Activated CD4-positive, alpha-beta T cell treated with anti-CD3 and anti-CD28 coated beads for 36 hours (primary cell): Measurements from ENCODE around the gene CCDC178. TPM values are rescaled to one million over a fixed set of nuclear protein-coding genes. Genes with fewer than 3 reads are reported as not detected.

Source experiments
- ATAC-seq: fragments of 200-7000 bp; cut with Tn5 transposase; one replicate; pipeline ENCODE4 v1.10.0; 2021; ENCODE audit warnings: mild to moderate bottlenecking, moderate library complexity
- CTCF ChIA-PET: fragments of 350-600 bp; sonication (Branson Sonifier 250); formaldehyde crosslinking; loops from one replicate; lab custom pipeline; 2021; ENCODE audit warnings: antibody characterized with exemption; lab: Charles Lee
- POLR2A ChIA-PET: fragments of 350-600 bp; sonication (Branson Sonifier 250); formaldehyde crosslinking; loops from one replicate; lab custom pipeline; 2021; ENCODE audit warnings: antibody characterized with exemption, inconsistent platforms; lab: Charles Lee
- DNase-seq: peaks from one replicate; pipeline ENCODE4 v3.0.0-alpha.2; 2020
- H3K27ac Mint-ChIP-seq: one replicate; pipeline ENCODE4 v1.8.0; 2021; ENCODE audit warnings: mixed read lengths
- H3K27me3 Mint-ChIP-seq: one replicate; pipeline ENCODE4 v1.8.0; 2021; ENCODE audit warnings: mixed read lengths
- H3K36me3 Mint-ChIP-seq: one replicate; pipeline ENCODE4 v1.8.0; 2021; ENCODE audit warnings: low read depth, mixed read lengths
- H3K4me1 Mint-ChIP-seq: one replicate; pipeline ENCODE4 v1.8.0; 2021; ENCODE audit warnings: mixed read lengths
- H3K4me3 Mint-ChIP-seq: one replicate; pipeline ENCODE4 v1.8.0; 2021; ENCODE audit warnings: mild to moderate bottlenecking, moderate library complexity, mixed read lengths
- H3K9me3 Mint-ChIP-seq: one replicate; pipeline ENCODE4 v1.8.0; 2021; ENCODE audit warnings: low read depth, mixed read lengths
- intact Hi-C, 2 experiments: fragments of 100-400 bp; cut with DNase I in 1 of 2; cut with micrococcal nuclease in 1 of 2; formaldehyde crosslinking; loops; one replicate each; pipeline versions ENCODE4 v1.14.2 to v1.15.1; 2022 to 2024; cut with DNase I, micrococcal nuclease
- total RNA-seq, 2 experiments: library from RNA; stranded (reverse); gene quantifications; one replicate each; pipeline ENCODE4 v1.2.3, GENCODE V29; 2021

Gene CCDC178
- not detected for total RNA-seq

GRCh38 chr18:33440060-33441043 lies at the start of gene CCDC178:
TSS of gene CCDC178 (minus strand) at chr18:33440721. CDS start at chr18:33412088, 28,633 bp downstream.
- peak; percentile 8 for DNase-seq

GRCh38 chr18:33483908-33484307 lies 43.4 kb upstream of the CCDC178 start:
- ChIA-PET CTCF (no interaction called here), POLR2A (no interaction called here)
- Mint-ChIP-seq H3K27ac (no peak overlapping the region), H3K4me1 (no peaks in the 10 kb centered on the region), H3K9me3 (peaks cover 2% of the 10 kb centered on the region), H3K36me3 (no peaks in the 10 kb centered on the region), H3K27me3 (no peaks in the 10 kb centered on the region), H3K4me3 (no peak overlapping the region)
- ATAC-seq (no peak), DNase-seq (no peak)
- intact Hi-C loops, result no loop called here

More at GRCh38 chr18:33440060-33441043, at the start of gene CCDC178:
- ChIA-PET CTCF (no interaction called here), POLR2A (no interaction called here)
- intact Hi-C loops, result loop anchor here in 1 of 2 experiments (10.0 kb wide), 1 partner anchor 64 kb away; no protein-coding TSS in a partner anchor
- no peak within 1 kb of the TSS for H3K27ac Mint-ChIP-seq
- no peaks in the 10 kb centered on the region for H3K36me3 Mint-ChIP-seq
- no peak within 1 kb of the TSS for H3K4me3 Mint-ChIP-seq
- no peak for ATAC-seq
- peaks cover 26% of the 10 kb centered on the region for H3K27me3 Mint-ChIP-seq
- no peaks in the 10 kb centered on the region for H3K4me1 Mint-ChIP-seq
- H3K9me3 Mint-ChIP-seq, result no peaks in the 10 kb centered on the region

- intact Hi-C loops, result no loop called here
- no peak for ATAC-seq
- POLR2A ChIA-PET, result no interaction called here
Observed at GRCh38 chr18:33472509-33472908, 32.0 kb upstream of the CCDC178 start.

GRCh38 chr18:33470216-33470615 lies 29.7 kb upstream of the CCDC178 start:
- intact Hi-C loops, result no loop called here

More at GRCh38 chr18:33472509-33472908, 32.0 kb upstream of the CCDC178 start:
- H3K4me1 Mint-ChIP-seq, result no peaks in the 10 kb centered on the region
- H3K4me3 Mint-ChIP-seq, result no peak overlapping the region
- no peak overlapping the region for H3K27ac Mint-ChIP-seq
- no peaks in the 10 kb centered on the region for H3K27me3 Mint-ChIP-seq
- H3K36me3 Mint-ChIP-seq, result no peaks in the 10 kb centered on the region
- no peak for DNase-seq
- peaks cover 2% of the 10 kb centered on the region for H3K9me3 Mint-ChIP-seq
- CTCF ChIA-PET, result no interaction called here

GRCh38 chr18:33469699-33470098 lies 29.2 kb upstream of the CCDC178 start:
- POLR2A ChIA-PET, result no interaction called here
- ATAC-seq (no peak), DNase-seq (no peak)
- CTCF ChIA-PET, result interaction anchor here (1.2 kb wide), 1 partner anchor 9 kb away, joined by 4 read pairs; no protein-coding TSS in a partner anchor
- no peaks in the 10 kb centered on the region for H3K27me3 Mint-ChIP-seq
- H3K36me3 Mint-ChIP-seq, result no peaks in the 10 kb centered on the region
- H3K9me3 Mint-ChIP-seq, result peaks cover 3% of the 10 kb centered on the region
- intact Hi-C loops, result no loop called here
- H3K4me1 Mint-ChIP-seq, result no peaks in the 10 kb centered on the region
- no peak overlapping the region for H3K4me3 Mint-ChIP-seq
- no peak overlapping the region for H3K27ac Mint-ChIP-seq

More at GRCh38 chr18:33470216-33470615, 29.7 kb upstream of the CCDC178 start:
- H3K4me3 Mint-ChIP-seq, result no peak overlapping the region
- H3K27ac Mint-ChIP-seq, result no peak overlapping the region
- no peak for DNase-seq
- CTCF ChIA-PET, result interaction anchor here (1.2 kb wide), 1 partner anchor 9 kb away, joined by 4 read pairs; no protein-coding TSS in a partner anchor
- no peaks in the 10 kb centered on the region for H3K4me1 Mint-ChIP-seq
- no peaks in the 10 kb centered on the region for H3K27me3 Mint-ChIP-seq
- peaks cover 2% of the 10 kb centered on the region for H3K9me3 Mint-ChIP-seq
- POLR2A ChIA-PET, result no interaction called here
- H3K36me3 Mint-ChIP-seq, result no peaks in the 10 kb centered on the region
- ATAC-seq, result no peak

GRCh38 chr18:33467531-33467930 lies 27.0 kb upstream of the CCDC178 start:
- H3K9me3 Mint-ChIP-seq, result peaks cover 3% of the 10 kb centered on the region

GRCh38 chr18:33466822-33467221 lies 26.3 kb upstream of the CCDC178 start:
- DNase-seq (no peak), ATAC-seq (no peak)
- no peaks in the 10 kb centered on the region for H3K4me1 Mint-ChIP-seq
- no peak overlapping the region for H3K27ac Mint-ChIP-seq
- no peaks in the 10 kb centered on the region for H3K36me3 Mint-ChIP-seq
- intact Hi-C loops, result no loop called here
- H3K27me3 Mint-ChIP-seq, result no peaks in the 10 kb centered on the region
- CTCF ChIA-PET, result interaction anchor here (0.8 kb wide), 1 partner anchor 685 kb away, joined by 3 read pairs; no protein-coding TSS in a partner anchor
- no peak overlapping the region for H3K4me3 Mint-ChIP-seq
- peaks cover 6% of the 10 kb centered on the region for H3K9me3 Mint-ChIP-seq
- POLR2A ChIA-PET, result no interaction called here

More at GRCh38 chr18:33467531-33467930, 27.0 kb upstream of the CCDC178 start:
- no peaks in the 10 kb centered on the region for H3K36me3 Mint-ChIP-seq
- POLR2A ChIA-PET, result no interaction called here
- no peaks in the 10 kb centered on the region for H3K4me1 Mint-ChIP-seq
- H3K27ac Mint-ChIP-seq, result no peak overlapping the region
- CTCF ChIA-PET, result no interaction called here
- ATAC-seq (no peak), DNase-seq (no peak)
- H3K4me3 Mint-ChIP-seq, result no peak overlapping the region
- no peaks in the 10 kb centered on the region for H3K27me3 Mint-ChIP-seq
- intact Hi-C loops, result no loop called here

- Mint-ChIP-seq H3K4me3 (no peak overlapping the region), H3K36me3 (no peaks in the 10 kb centered on the region), H3K27me3 (no peaks in the 10 kb centered on the region), H3K4me1 (no peaks in the 10 kb centered on the region), H3K9me3 (peaks cover 6% of the 10 kb centered on the region), H3K27ac (no peak overlapping the region)
- CTCF ChIA-PET, result interaction anchor here (0.7 kb wide), 1 partner anchor 9 kb away, joined by 4 read pairs; no protein-coding TSS in a partner anchor
- POLR2A ChIA-PET, result no interaction called here
- intact Hi-C loops, result no loop called here
- no peak for ATAC-seq
- DNase-seq, result no peak
Observed at GRCh38 chr18:33460681-33461080, 20.2 kb upstream of the CCDC178 start.

GRCh38 chr18:33459612-33460011 lies 19.1 kb upstream of the CCDC178 start:
- ChIA-PET CTCF (no interaction called here), POLR2A (no interaction called here)
- H3K4me1 Mint-ChIP-seq, result no peaks in the 10 kb centered on the region
- H3K4me3 Mint-ChIP-seq, result no peak overlapping the region
- no peak overlapping the region for H3K27ac Mint-ChIP-seq
- peaks cover 3% of the 10 kb centered on the region for H3K9me3 Mint-ChIP-seq
- no peaks in the 10 kb centered on the region for H3K36me3 Mint-ChIP-seq
- H3K27me3 Mint-ChIP-seq, result no peaks in the 10 kb centered on the region
- DNase-seq (no peak), ATAC-seq (no peak)
- intact Hi-C loops, result no loop called here

GRCh38 chr18:33446604-33447003 lies 6.1 kb upstream of the CCDC178 start:
- H3K9me3 Mint-ChIP-seq, result peaks cover 5% of the 10 kb centered on the region
- ChIA-PET CTCF (no interaction called here), POLR2A (no interaction called here)
- no peaks in the 10 kb centered on the region for H3K36me3 Mint-ChIP-seq
- H3K27me3 Mint-ChIP-seq, result peaks cover 3% of the 10 kb centered on the region
- H3K4me1 Mint-ChIP-seq, result no peaks in the 10 kb centered on the region
- no peak overlapping the region for H3K4me3 Mint-ChIP-seq
- H3K27ac Mint-ChIP-seq, result no peak overlapping the region
- intact Hi-C loops, result loop anchor here in 1 of 2 experiments (10.0 kb wide), 1 partner anchor 58 kb away; no protein-coding TSS in a partner anchor
- no peak for DNase-seq
- no peak for ATAC-seq

GRCh38 chr18:33444709-33445108 lies 4.2 kb upstream of the CCDC178 start:
- CTCF ChIA-PET, result no interaction called here
- intact Hi-C loops, result loop anchor here in 1 of 2 experiments (10.0 kb wide), 1 partner anchor 60 kb away; no protein-coding TSS in a partner anchor
- POLR2A ChIA-PET, result no interaction called here
- Mint-ChIP-seq H3K27ac (no peak overlapping the region), H3K36me3 (no peaks in the 10 kb centered on the region), H3K4me3 (no peak overlapping the region), H3K4me1 (no peaks in the 10 kb centered on the region), H3K27me3 (peaks cover 13% of the 10 kb centered on the region), H3K9me3 (peaks cover 5% of the 10 kb centered on the region)
- DNase-seq, result no peak
- no peak for ATAC-seq
